Gastrocnemius medialis (tissue), 4 donors: ENCODE measurements around the gene BCL7C.

Experiments used
- CTCF ChIP-seq, 5 experiments: fragments of 450-650 bp in 3 of 5; fragments of 200-600 bp in 2 of 5; sonication (generic) in 2 of 5; IDR thresholded peaks in 4 of 5; conservative IDR thresholded peaks in 1 of 5; 1 replicate in 4 of 5; 2 replicates in 1 of 5; pipeline ENCODE4 v1.5.1; 2016 to 2019; ENCODE audit warnings: antibody characterized with exemption in 5 of 5, mild to moderate bottlenecking in 3 of 5, moderate library complexity in 3 of 5
- POLR2A ChIP-seq, 2 donors: fragments of 450-650 bp; IDR thresholded peaks; one replicate each; pipeline ENCODE4 v1.6.1; 2017; ENCODE audit warnings: antibody characterized with exemption in 2 of 2, mild to moderate bottlenecking in 2 of 2, moderate library complexity in 2 of 2

GRCh38 chr16:30893417-30893743, 497 bp downstream of the BCL7C start:
- TF ChIP-seq CTCF (IDR thresholded peaks at IDR 0.05 in 4 of 5, conservative IDR thresholded peaks at IDR 0.05 in 1 of 5) (no peak), POLR2A (IDR thresholded peaks at IDR 0.05) (no peak)
